Measurements from ENCODE around the gene ACSS1.

- TF ChIP-seq REST (IDR thresholded peaks at IDR 0.05; ENCODE audit: insufficient read depth in 1 of 2, low read depth in 2 of 2, low read length in 2 of 2) (no peak), SIN3A (IDR thresholded peaks at IDR 0.05; ENCODE audit: borderline replicate concordance, insufficient read depth, low read length) (no peak), POLR2AphosphoS5 (IDR thresholded peaks at IDR 0.05; ENCODE audit: low read depth, low read length) (no peak)
These were observed 71.4 kb downstream of the ACSS1 start for GRCh38 chr20:24986436-24987015.

Measured in PFSK-1 (cell line).